Stimulated activated CD8-positive, alpha-beta memory T cell treated with anti-CD3 and anti-CD28 coated beads, Interleukin-4, amount 100 ng/mL, for 48 hours (primary cell): Measurements from ENCODE around the gene ARHGAP26.
A peak's percentile ranks its signal among the peaks of the same experiment; 100 is the strongest.
"Not testable (repeated sequence)": the region's sequence is repeated elsewhere in the genome, so short reads cannot be mapped to it uniquely, and the experiment has no call there.

Source experiments
- DNase-seq: peaks from one replicate; pipeline ENCODE4 v3.0.0-alpha.2; 2020

Gene ARHGAP26

GRCh38 chr5:142970440-142971030 lies 200.4 kb downstream of the ARHGAP26 start:
- DNase-seq = no peak

DNA sequence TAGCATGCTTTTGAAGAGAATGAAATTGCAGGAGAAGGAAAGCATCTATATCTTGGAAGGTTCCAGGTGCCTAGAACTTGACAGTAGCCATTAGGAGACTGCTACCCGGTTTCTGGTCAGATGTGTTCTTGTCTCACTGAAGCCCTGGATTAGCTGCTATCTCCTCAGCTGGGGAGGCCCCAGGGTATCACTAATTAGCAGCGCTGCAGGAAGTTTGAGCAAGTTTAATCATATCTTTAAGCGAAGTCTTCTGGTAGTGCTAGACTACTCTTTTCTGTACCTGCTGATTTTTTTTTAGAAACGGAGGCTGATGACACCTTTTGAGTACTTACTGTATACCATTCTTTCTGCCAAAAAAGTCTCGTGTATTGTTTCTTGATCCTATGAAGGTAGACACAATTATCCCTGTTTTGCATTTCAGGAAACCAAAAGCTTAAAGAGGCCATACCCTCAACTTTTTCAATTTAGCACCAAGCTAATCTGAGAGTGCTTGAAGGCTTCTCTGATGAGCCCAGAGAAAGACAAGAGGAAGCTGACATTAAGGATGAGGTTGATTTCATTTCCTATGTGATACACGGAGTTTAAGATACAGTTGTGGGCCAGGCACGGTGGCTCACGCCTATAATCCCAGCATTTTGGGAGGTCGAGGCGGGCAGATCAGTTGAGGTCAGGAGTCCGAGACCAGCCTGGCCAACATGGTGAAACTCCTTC lies 201.3 kb downstream of the ARHGAP26 start:
- no peak for DNase-seq

- no peak for DNase-seq
Measured at GRCh38 chr5:142972064-142972570, 201.9 kb downstream of the ARHGAP26 start.

DNA sequence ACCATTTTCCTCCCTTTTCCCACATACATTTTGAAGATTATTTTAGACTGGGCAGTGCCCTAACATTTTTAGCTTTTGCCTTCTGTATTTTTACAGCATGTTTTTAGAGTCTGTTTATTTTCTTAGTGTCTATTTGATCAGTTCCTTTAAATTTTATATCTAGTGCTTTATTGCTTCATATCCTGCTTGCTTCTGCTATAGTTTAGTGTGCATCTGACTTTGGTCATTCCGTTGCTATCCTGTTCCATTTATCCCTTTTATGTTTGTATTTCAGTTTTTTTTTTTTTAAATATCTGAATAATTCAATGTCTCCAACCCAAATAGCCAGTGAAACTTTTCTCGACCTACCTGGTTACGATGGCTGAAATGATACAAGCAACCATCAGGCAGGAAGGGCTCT lies 203.8 kb downstream of the ARHGAP26 start:
- no peak for DNase-seq

DNA sequence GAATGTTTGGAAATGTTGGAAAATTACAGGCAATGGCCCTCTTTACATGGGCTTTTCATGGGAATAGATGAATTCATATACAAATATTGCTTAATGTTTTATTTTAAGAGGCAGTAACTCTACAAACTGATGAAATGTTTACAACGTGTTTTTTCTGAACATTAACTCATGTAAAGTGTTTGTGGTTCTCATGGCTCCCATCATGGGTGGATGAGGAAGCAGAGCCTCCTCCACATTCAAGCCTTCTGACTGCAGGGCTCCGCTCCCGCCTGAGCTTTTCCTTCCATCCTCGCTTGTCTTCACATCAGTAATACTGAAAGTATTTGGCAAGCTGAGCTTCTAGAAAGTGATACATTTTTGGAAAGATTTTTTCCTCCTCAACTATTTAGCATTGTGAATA lies 204.2 kb downstream of the ARHGAP26 start:
- DNase-seq = no peak

- DNase-seq = no peak
Measured at GRCh38 chr5:142976861-142977260, 206.7 kb downstream of the ARHGAP26 start.

GRCh38 chr5:142977363-142978051 lies 207.3 kb downstream of the ARHGAP26 start:
- peak; percentile 50 for DNase-seq

- no peak for DNase-seq
Measured at GRCh38 chr5:142978252-142978651, 208.1 kb downstream of the ARHGAP26 start.

DNA sequence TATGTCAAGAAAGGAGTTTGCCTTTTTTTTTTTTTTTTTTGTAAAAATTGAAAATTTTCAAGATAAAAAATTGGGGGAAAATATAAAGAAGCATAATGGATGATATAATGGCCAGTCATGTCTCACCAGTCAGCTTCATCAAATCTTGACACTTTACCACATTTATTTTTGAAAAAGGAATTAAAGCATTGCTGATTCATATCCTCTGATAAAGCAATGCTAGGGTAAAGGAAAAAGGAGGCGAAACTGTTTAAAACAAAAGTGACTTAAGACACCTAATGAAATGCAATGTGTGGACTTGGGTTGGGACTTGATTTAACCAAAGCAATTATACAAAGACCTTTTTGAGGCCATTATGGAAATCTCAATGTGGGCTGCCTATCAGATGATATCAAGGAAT lies 208.5 kb downstream of the ARHGAP26 start:
- DNase-seq = no peak

- no peak for DNase-seq
Measured at GRCh38 chr5:142979636-142980035, 209.5 kb downstream of the ARHGAP26 start.

DNA sequence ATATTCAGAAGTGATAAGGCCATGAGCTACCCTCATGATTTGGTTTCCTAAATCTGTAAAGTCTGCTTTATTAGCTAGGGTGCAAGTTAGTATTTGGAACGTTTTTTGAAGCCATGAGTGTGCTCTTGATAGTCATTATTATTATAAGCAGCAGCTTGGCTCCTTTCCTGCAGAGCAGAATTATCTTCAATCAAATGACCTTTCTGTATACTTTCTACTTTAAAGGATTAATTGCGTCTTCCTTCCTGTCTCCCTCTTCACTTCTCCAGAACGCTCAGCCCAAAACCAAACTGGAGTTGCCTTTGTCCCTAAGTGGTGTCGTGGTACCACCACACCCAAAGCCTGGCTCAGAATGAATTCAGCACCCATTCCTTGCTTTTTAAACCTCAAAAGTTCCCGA lies 211.3 kb downstream of the ARHGAP26 start:
- no peak for DNase-seq

GRCh38 chr5:142981886-142982820 lies 212.0 kb downstream of the ARHGAP26 start:
- DNase-seq = no peak

DNA sequence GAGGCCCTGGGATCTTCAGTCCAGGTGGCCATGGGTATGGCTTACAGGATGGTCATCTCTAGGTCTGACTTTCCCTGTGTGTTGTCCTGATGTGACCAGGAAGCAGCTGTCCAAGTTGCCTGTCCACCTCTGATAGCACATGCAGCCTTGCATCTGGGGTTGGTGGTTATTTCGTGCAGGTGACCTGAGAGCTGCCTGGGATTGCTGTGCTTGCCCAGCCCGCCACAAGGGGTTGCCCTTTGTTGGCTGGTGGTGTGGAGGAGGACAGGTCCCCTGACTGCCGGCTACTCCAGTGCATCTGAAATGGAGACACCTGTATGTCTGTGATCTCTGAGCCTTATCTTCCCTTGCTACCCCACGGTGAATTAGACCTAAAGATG lies 212.6 kb downstream of the ARHGAP26 start:
- no peak for DNase-seq

DNA sequence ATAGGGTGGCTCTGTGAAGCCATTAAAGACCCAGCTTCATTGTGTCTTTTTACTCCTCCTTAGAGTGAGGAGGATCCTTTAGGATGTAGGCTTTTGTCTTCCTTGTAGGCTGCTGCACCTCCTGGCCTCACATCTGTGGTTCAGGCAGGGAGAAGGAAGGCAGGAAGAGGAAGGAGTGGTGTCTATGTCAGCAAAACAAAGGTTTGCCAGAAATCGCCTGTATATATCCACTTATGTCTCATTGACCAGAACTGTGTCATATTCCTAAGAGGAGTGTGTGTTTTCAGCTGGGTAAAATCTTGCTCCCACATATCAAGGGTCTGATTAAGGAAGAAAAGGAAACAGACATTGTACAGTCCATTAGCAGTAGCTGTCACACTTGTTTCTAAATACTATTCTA lies 213.8 kb downstream of the ARHGAP26 start:
- DNase-seq = no peak

DNA sequence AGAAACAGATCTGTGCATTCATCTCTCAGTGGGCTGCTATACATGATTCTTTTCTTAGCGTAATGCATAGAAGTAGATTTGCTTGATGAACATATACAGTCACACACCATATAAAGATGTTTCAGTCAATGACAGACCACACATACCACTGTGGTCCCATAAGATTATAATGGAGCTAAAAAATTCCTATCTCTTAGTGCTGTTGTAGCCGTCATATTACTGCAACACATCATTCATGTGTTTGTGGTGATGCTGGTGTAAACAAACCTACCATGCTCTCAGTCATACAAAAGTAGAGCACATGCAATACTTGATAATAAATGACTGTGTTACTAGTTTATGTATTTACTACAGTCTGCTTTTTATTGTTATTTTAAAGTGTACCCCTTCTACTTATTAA lies 214.3 kb downstream of the ARHGAP26 start:
- DNase-seq = no peak

- not testable (repeated sequence) for DNase-seq
Measured at GRCh38 chr5:142989270-142989669, 219.1 kb downstream of the ARHGAP26 start.

- DNase-seq = not testable (repeated sequence)
Measured at GRCh38 chr5:142990073-142990472, 219.9 kb downstream of the ARHGAP26 start.

- DNase-seq = no peak
Measured at GRCh38 chr5:142994218-142994617, 224.0 kb downstream of the ARHGAP26 start.

DNA sequence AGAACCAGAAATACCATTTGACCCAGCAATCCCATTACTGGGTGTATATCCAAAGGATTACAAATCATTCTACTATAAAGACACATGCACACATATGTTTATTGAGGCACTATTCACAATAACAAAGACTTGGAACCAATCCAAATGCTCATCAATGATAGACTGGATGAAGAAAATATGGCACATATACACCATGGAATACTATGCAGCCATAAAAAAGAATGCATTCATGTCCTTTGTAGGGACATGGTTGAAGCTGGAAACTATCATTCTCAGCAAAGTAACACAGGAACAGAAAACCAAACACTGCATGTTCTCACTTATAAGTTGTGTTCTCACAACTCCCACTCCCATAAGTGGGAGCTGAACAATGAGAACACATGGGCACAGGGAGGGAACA lies 225.4 kb downstream of the ARHGAP26 start:
- not testable (repeated sequence) for DNase-seq

GRCh38 chr5:142997591-142997990 lies 227.4 kb downstream of the ARHGAP26 start:
- DNase-seq = no peak

- DNase-seq = no peak
Measured at GRCh38 chr5:142998316-142999020, 228.3 kb downstream of the ARHGAP26 start.

- not testable (repeated sequence) for DNase-seq
Measured at GRCh38 chr5:143000551-143000950, 230.4 kb downstream of the ARHGAP26 start.
